ENCODE data around the gene GOLGA6L9.
"Not testable (repeated sequence)": the region's sequence is repeated elsewhere in the genome, so short reads cannot be mapped to it uniquely, and the experiment has no call there.

Gene GOLGA6L9

GRCh38 chr15:82429693-82430092 is at the start of gene GOLGA6L9:
Gene GOLGA6L9 (plus strand): TSS chr15:82429816. CDS start chr15:82430080, 264 bp downstream.
- DNase-seq = not testable (repeated sequence)

- not testable (repeated sequence) for DNase-seq
Measured at GRCh38 chr15:82381330-82381955, 48.2 kb upstream of the GOLGA6L9 start.

- not testable (repeated sequence) for DNase-seq
Measured at GRCh38 chr15:82387209-82387608, 42.4 kb upstream of the GOLGA6L9 start.

GRCh38 chr15:82390152-82390551 is 39.5 kb upstream of the GOLGA6L9 start:
- DNase-seq = not testable (repeated sequence)

GRCh38 chr15:82392077-82392476 is 37.5 kb upstream of the GOLGA6L9 start:
- DNase-seq = not testable (repeated sequence)

- DNase-seq = no peak
Measured at GRCh38 chr15:82393671-82394070, 35.9 kb upstream of the GOLGA6L9 start.

GRCh38 chr15:82395788-82396187 is 33.8 kb upstream of the GOLGA6L9 start:
- DNase-seq = not testable (repeated sequence)

GRCh38 chr15:82397817-82398216 is 31.8 kb upstream of the GOLGA6L9 start:
- DNase-seq = no peak

GRCh38 chr15:82398785-82399184 is 30.8 kb upstream of the GOLGA6L9 start:
- no peak for DNase-seq

GRCh38 chr15:82399366-82400103 is 30.1 kb upstream of the GOLGA6L9 start:
- DNase-seq = not testable (repeated sequence)

- not testable (repeated sequence) for DNase-seq
Measured at GRCh38 chr15:82401918-82402317, 27.7 kb upstream of the GOLGA6L9 start.

GRCh38 chr15:82402341-82402740 is 27.3 kb upstream of the GOLGA6L9 start:
- not testable (repeated sequence) for DNase-seq

- not testable (repeated sequence) for DNase-seq
Measured at GRCh38 chr15:82406211-82406610, 23.4 kb upstream of the GOLGA6L9 start.

GRCh38 chr15:82410306-82410705 is 19.3 kb upstream of the GOLGA6L9 start:
- not testable (repeated sequence) for DNase-seq

- not testable (repeated sequence) for DNase-seq
Measured at GRCh38 chr15:82411595-82411994, 18.0 kb upstream of the GOLGA6L9 start.

GRCh38 chr15:82414525-82415191 is 15.0 kb upstream of the GOLGA6L9 start:
- not testable (repeated sequence) for DNase-seq

- DNase-seq = not testable (repeated sequence)
Measured at GRCh38 chr15:82420516-82420915, 9.1 kb upstream of the GOLGA6L9 start.

- DNase-seq = not testable (repeated sequence)
Measured at GRCh38 chr15:82420966-82421365, 8.7 kb upstream of the GOLGA6L9 start.

GRCh38 chr15:82427117-82427516 is 2.5 kb upstream of the GOLGA6L9 start:
- DNase-seq = not testable (repeated sequence)

- DNase-seq = not testable (repeated sequence)
Measured at GRCh38 chr15:82445420-82445819, 15.8 kb downstream of the GOLGA6L9 start.

- not testable (repeated sequence) for DNase-seq
Measured at GRCh38 chr15:82457336-82457735, 27.7 kb downstream of the GOLGA6L9 start.

- not testable (repeated sequence) for DNase-seq
Measured at GRCh38 chr15:82465629-82466028, 36.0 kb downstream of the GOLGA6L9 start.

GRCh38 chr15:82468205-82468604 is 38.6 kb downstream of the GOLGA6L9 start:
- DNase-seq = not testable (repeated sequence)

- DNase-seq = not testable (repeated sequence)
Measured at GRCh38 chr15:82469381-82469780, 39.8 kb downstream of the GOLGA6L9 start.
